ENCODE measurements around the gene MT1M. TPM values are rescaled to one million over a fixed set of nuclear protein-coding genes. Genes with fewer than 3 reads are reported as not detected.

MT1M gene
- total and polyA plus RNA-seq, 2 of the 4 experiments (the other 2 are of a cell fraction) = 0.10 TPM; not detected in 1

GRCh38 chr16:56667581-56668571 lies 35.4 kb downstream of the MT1M start, which contains the start of gene MT1G:
Gene MT1G, minus strand, starts transcription at chr16:56668065. Its CDS starts 72 bp downstream, at chr16:56667993.
- no peak within 1 kb of the TSS for H3K18ac ChIP-seq (ENCODE audit: low read depth, low read length)
- 9% methylated on average over 27 of the region's 46 CpGs; no CpG with 5 or more reads in 1 of the 2 experiments for WGBS, 2 experiments (ENCODE audit: extremely low coverage in 2 of 2, insufficient read length in 1 of 2)
- no peak within 1 kb of the TSS for H2BK120ac ChIP-seq (ENCODE audit: low read depth, low read length)
- H3K79me1 ChIP-seq (ENCODE audit: low read depth in 1 of 2, low read length in 2 of 2) = no peaks in the 10 kb centered on the region
- H4K8ac ChIP-seq (ENCODE audit: low read depth in 2 of 2, low read length in 2 of 2) = no peak within 1 kb of the TSS
- no peak within 1 kb of the TSS for H4K91ac ChIP-seq (ENCODE audit: insufficient read depth, low read depth, low read length)
- H2AFZ ChIP-seq (replicated peaks; ENCODE audit: low read length, poor library complexity) = peak within 1 kb of the TSS; percentile 33
- no peak within 1 kb of the TSS for H3K23ac ChIP-seq (ENCODE audit: low read depth, low read length)
- peak; percentile 46 for ATAC-seq (ENCODE audit: low read depth)
- peaks cover 2% of the 10 kb centered on the region for H3K9me1 ChIP-seq (ENCODE audit: insufficient read depth, low read length)
- no peak within 1 kb of the TSS for H4K5ac ChIP-seq (ENCODE audit: low read depth, low read length)
- 0 out of 2 replicates have a peak, but pooled peaks cover 1% of the 10 kb centered on the region for H4K20me1 ChIP-seq (ENCODE audit: insufficient read depth, low read length)
- DNase-seq = no peak
- in situ Hi-C loops (cut with MboI; ENCODE audit: low sequenced_read_pairs) = no loop called here
- intact Hi-C loops (cut with micrococcal nuclease) = no loop called here
- H3K4me1 ChIP-seq (ENCODE audit: control insufficient read depth, insufficient read depth, low read length) = peaks cover 13% of the 10 kb centered on the region
- ChIA-PET CTCF (no interaction called here), POLR2A (ENCODE audit: unreplicated experiment) (no interaction called here)
- no peak within 1 kb of the TSS for H2AK9ac ChIP-seq (replicated peaks; ENCODE audit: low read depth, low read length, poor library complexity)
- no peak within 1 kb of the TSS for H2BK15ac ChIP-seq (ENCODE audit: low read depth, low read length)
- no peak within 1 kb of the TSS for H3K9ac ChIP-seq (ENCODE audit: low read depth, low read length)
- dilution Hi-C loops (cut with HindIII; ENCODE audit: low sequenced_read_pairs, unreplicated experiment) = no loop called here
- H2BK5ac ChIP-seq (ENCODE audit: low read depth, low read length, poor library complexity, severe bottlenecking) = no peak within 1 kb of the TSS
- H2BK20ac ChIP-seq (ENCODE audit: low read depth, low read length) = no peak within 1 kb of the TSS
- H3K36me3 ChIP-seq (ENCODE audit: control insufficient read depth, insufficient read depth, low read length) = no peaks in the 10 kb centered on the region
- no peak within 1 kb of the TSS for H3K27ac ChIP-seq (ENCODE audit: insufficient read depth, low read length)
- peaks cover 71% of the 10 kb centered on the region for H3K27me3 ChIP-seq (ENCODE audit: control insufficient read depth, insufficient read depth, low read length)
- H3K4me2 ChIP-seq (ENCODE audit: low read depth, low read length) = no peak within 1 kb of the TSS
- no peak within 1 kb of the TSS for H3K4ac ChIP-seq (ENCODE audit: low read depth, low read length)
- 0 out of 2 replicates have a peak within 1 kb of the TSS, but pooled peaks have one; percentile 28 for H2AK5ac ChIP-seq (ENCODE audit: low read depth, low read length)
- no peak within 1 kb of the TSS for H3K4me3 ChIP-seq (ENCODE audit: insufficient read depth, low read depth, low read length)
- H3K14ac ChIP-seq (replicated peaks; ENCODE audit: low read depth, low read length) = no peak within 1 kb of the TSS
- TF ChIP-seq RCOR1 (IDR thresholded peaks at IDR 0.05; ENCODE audit: insufficient replicate concordance, low read length) = no peak
- no peak for TF ChIP-seq CHD1 (IDR thresholded peaks at IDR 0.05; ENCODE audit: low read depth, low read length)
- no peak for TF ChIP-seq CEBPB (IDR thresholded peaks at IDR 0.05; ENCODE audit: low read depth, low read length)
- no peak for TF ChIP-seq RFX5 (IDR thresholded peaks at IDR 0.05; ENCODE audit: low read depth, low read length)
- TF ChIP-seq NFE2L2 (IDR thresholded peaks at IDR 0.05; ENCODE audit: low read depth, low read length) = no peak
- TF ChIP-seq MXI1 (IDR thresholded peaks at IDR 0.05; ENCODE audit: borderline replicate concordance, low read depth, low read length) = no peak
- TF ChIP-seq CTCF (conservative IDR thresholded peaks at IDR 0.05; ENCODE audit: low read depth, low read length) = no peak
- H3K9me3 ChIP-seq (ENCODE audit: control insufficient read depth, insufficient read depth, low read length) = no peaks in the 10 kb centered on the region
- H3K56ac ChIP-seq (ENCODE audit: extremely low read depth, insufficient read depth, low read length) = no peak within 1 kb of the TSS
- BruUV-seq (replicated peaks) = no TSS peak
